ENCODE measurements around the gene NXT1.

- TF ChIP-seq CTCF (IDR thresholded peaks at IDR 0.05; ENCODE audit: borderline replicate concordance, extremely low read depth, low read length, poor library complexity, severe bottlenecking) = no peak
- TF ChIP-seq EZH2 (IDR thresholded peaks at IDR 0.05; ENCODE audit: borderline replicate concordance, low read depth, low read length, severe bottlenecking) = no peak
Observed at GRCh38 chr20:23350904-23351838, 580 bp downstream of the NXT1 start.

All from DND-41 (cell line).